Mesothelial cell of epicardium (in vitro differentiated cells): ENCODE measurements around the gene MRNIP. TPM values are rescaled to one million over a fixed set of nuclear protein-coding genes. Genes with fewer than 3 reads are reported as not detected.

Source experiments
- DNase-seq, 2 experiments: peaks; one replicate each; pipeline ENCODE4 v3.0.0; 2021; ENCODE audit warnings: low spot score in 2 of 2; ENCODE audit not compliant: unreplicated experiment in 2 of 2
- H3K27ac Mint-ChIP-seq: 2 replicates; pipeline ENCODE4 v1.8.0; 2021; ENCODE audit warnings: mixed read lengths
- H3K27me3 Mint-ChIP-seq: 2 replicates; pipeline ENCODE4 v1.8.0; 2021; ENCODE audit warnings: low read depth, mixed read lengths
- H3K36me3 Mint-ChIP-seq: 2 replicates; pipeline ENCODE4 v1.8.0; 2021; ENCODE audit warnings: mixed read lengths
- H3K4me1 Mint-ChIP-seq: 2 replicates; pipeline ENCODE4 v1.8.0; 2021; ENCODE audit warnings: mixed read lengths
- H3K4me3 Mint-ChIP-seq: 2 replicates; pipeline ENCODE4 v1.8.0; 2021; ENCODE audit warnings: mild to moderate bottlenecking, moderate library complexity, mixed read lengths
- H3K9me3 Mint-ChIP-seq: 2 replicates; pipeline ENCODE4 v1.8.0; 2021; ENCODE audit warnings: mixed read lengths
- total RNA-seq: library from RNA; stranded (reverse); gene quantifications from 3 replicates; pipeline ENCODE4 v1.2.1, GENCODE V29; 2021
- TF ChIP-seq, protein P1 (sequence below): fragments of 200-600 bp; sonication (generic); IDR thresholded peaks from one replicate; pipeline ENCODE4 v1.5.0; 2021; ENCODE audit warnings: antibody characterized with exemption; ENCODE audit not compliant: unreplicated experiment

The MRNIP gene
- total RNA-seq, 1 donor from 2014 or later, result 47.0 TPM

DNA sequence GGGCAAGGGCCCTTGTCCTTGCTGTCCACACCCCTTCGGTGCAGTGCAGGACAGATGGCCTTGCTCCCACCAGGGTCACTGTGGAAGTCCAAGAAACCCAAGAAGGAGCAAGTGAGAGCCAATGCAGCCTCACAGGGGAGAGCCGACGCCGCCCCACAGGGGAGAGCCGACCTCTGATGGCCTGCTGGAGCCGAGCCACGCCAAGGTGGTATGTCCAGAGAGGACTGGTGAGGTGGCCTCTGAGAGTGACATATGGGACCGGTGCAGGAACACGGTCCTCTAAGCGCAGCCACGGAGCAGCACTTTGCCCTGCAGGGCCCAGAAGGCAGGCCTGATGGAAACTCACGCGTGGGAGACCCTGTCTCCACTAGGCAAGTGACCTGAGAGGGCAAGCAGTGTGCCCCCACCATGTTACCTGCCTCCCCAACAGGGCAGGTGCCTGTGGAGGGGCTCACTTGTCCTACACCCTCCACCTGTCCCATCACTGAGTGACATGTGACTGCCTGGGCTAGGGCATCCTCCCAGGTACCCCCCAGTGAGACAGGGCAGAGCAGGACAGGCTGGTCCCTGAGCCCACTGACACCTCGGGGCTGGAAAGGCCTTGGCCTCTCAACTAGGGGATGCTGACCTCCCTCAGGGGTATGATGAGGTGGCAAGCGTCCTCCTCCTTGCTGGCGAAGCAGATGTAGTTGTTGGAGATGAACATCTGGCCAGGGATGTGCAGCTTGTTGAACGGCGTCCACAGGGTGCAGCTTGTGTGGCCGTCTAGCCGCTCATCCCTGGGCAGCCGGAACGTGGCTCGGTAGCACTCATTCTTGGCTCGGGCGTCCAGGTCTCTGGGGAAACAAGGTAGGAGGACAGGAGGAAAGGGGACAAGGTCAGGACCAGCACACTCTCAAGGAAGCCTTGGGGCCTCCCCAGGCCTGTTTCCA is 32.4 kb upstream of the MRNIP start:
- no peak overlapping the region for H3K4me3 Mint-ChIP-seq
- H3K4me1 Mint-ChIP-seq, result no peaks in the 10 kb centered on the region
- H3K27ac Mint-ChIP-seq, result no peak overlapping the region
- peaks cover 45% of the 10 kb centered on the region for H3K36me3 Mint-ChIP-seq
- no peaks in the 10 kb centered on the region for H3K27me3 Mint-ChIP-seq
- DNase-seq, result no peak
- TF ChIP-seq, protein P1, sequence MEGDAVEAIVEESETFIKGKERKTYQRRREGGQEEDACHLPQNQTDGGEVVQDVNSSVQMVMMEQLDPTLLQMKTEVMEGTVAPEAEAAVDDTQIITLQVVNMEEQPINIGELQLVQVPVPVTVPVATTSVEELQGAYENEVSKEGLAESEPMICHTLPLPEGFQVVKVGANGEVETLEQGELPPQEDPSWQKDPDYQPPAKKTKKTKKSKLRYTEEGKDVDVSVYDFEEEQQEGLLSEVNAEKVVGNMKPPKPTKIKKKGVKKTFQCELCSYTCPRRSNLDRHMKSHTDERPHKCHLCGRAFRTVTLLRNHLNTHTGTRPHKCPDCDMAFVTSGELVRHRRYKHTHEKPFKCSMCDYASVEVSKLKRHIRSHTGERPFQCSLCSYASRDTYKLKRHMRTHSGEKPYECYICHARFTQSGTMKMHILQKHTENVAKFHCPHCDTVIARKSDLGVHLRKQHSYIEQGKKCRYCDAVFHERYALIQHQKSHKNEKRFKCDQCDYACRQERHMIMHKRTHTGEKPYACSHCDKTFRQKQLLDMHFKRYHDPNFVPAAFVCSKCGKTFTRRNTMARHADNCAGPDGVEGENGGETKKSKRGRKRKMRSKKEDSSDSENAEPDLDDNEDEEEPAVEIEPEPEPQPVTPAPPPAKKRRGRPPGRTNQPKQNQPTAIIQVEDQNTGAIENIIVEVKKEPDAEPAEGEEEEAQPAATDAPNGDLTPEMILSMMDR, result no peak
- no peaks in the 10 kb centered on the region for H3K9me3 Mint-ChIP-seq

DNA sequence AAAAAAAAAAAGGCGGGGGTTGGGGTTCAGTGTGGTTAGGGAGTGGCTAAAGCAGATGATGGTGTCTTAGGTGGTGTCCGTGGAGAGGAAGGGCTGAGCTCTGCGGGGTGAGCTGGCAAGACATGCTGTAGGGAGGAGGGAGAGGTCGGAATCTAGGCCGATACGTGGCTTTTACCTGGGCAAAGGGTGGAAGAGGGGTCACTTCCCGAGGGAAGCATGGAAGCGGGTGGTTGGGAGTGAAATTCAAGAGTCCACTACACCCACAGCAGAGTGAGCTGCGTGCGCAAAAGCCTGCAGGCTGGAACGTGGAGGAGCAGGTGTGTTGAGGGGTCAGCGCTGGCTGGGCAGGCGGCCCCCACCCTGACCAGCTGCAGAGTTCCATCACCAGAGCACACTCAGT is 31.3 kb upstream of the MRNIP start:
- TF ChIP-seq, protein P1, result no peak
- H3K4me3 Mint-ChIP-seq, result no peak overlapping the region
- H3K27ac Mint-ChIP-seq, result no peak overlapping the region
- no peaks in the 10 kb centered on the region for H3K4me1 Mint-ChIP-seq
- no peaks in the 10 kb centered on the region for H3K27me3 Mint-ChIP-seq
- DNase-seq, result no peak
- peaks cover 6% of the 10 kb centered on the region for H3K9me3 Mint-ChIP-seq
- H3K36me3 Mint-ChIP-seq, result peaks cover 53% of the 10 kb centered on the region

DNA sequence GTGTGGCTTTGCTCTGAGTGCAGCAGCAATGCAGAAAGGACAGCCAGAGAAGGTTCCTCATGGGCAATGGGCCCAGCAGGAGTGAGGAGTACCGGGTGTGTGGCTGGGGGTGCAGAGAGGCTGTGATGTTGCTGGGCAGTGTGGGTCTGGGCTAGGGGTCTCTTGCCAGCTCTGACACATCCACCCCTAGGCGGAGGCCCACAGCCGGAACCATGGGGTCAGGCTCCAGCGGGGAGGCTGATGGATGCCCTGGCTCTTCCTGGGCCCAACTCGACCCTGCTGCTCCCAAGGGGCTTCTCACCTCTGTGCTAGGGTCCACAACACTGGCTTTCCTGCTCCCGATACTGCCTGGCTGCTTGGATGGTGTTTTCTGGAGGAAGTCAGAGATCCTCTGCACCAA is 29.2 kb upstream of the MRNIP start:
- H3K36me3 Mint-ChIP-seq, result peaks cover 69% of the 10 kb centered on the region
- H3K4me3 Mint-ChIP-seq, result no peak overlapping the region
- TF ChIP-seq, protein P1, result no peak
- no peaks in the 10 kb centered on the region for H3K4me1 Mint-ChIP-seq
- no peak overlapping the region for H3K27ac Mint-ChIP-seq
- peaks cover 23% of the 10 kb centered on the region for H3K9me3 Mint-ChIP-seq
- no peak for DNase-seq
- H3K27me3 Mint-ChIP-seq, result no peaks in the 10 kb centered on the region

DNA sequence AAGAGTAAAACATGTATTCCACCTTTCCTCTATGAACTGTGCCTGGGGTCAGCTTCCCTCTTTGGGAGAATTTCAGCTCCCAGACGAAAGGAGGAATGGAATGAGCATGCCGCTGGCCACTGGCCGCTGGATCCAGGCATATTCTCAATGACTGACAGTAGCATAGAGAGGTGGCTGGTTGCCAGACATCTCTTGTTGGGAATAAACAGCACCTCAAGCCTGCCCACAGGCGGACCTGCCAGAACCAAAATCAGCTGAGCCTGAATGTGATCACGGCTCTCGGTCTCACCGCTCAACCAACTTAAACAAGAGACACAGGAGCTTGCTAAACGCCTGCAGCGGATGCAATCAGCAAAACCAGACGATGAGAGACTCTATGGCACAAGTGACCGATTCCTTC is 28.5 kb upstream of the MRNIP start:
- Mint-ChIP-seq H3K4me3 (no peak overlapping the region), H3K9me3 (peaks cover 26% of the 10 kb centered on the region), H3K4me1 (no peaks in the 10 kb centered on the region), H3K27me3 (no peaks in the 10 kb centered on the region), H3K36me3 (peaks cover 76% of the 10 kb centered on the region), H3K27ac (no peak overlapping the region)
- DNase-seq, result no peak
- TF ChIP-seq, protein P1, result no peak

DNA sequence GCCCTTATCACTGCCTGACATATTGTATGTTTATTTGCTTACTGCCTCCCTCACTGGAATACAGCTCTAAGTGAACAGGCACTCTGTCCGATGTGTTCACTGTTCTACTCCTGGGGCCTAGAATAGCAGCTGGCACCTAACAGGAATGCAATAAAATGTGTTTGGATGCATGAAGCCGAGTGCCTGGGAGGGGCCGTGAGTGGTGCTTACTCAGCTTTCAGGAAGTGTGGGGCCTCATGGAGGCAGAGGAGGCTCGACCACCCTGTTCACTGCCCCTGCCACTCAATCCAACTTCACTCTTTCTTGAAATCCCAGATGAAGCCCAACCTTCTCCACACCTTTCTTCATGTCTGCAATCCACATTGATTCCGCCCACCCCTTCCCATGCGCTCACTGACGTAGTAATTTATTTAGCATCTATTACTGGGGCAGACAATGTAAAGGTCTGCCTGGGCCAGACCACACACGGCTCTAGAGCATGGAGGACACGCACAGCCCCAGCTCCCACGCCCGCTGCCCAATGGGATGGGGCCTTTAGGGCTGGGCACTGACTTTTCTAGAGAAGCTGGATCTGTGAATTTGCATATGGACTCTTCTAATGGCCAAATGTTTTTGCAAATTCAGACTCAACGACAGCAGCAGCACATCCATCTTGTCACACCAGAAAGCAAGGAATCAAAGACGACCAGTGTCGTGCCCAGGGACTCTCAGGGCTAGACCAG is 27.7 kb upstream of the MRNIP start:
- Mint-ChIP-seq H3K36me3 (peaks cover 77% of the 10 kb centered on the region), H3K4me3 (no peak overlapping the region), H3K4me1 (no peaks in the 10 kb centered on the region), H3K27ac (no peak overlapping the region), H3K27me3 (no peaks in the 10 kb centered on the region), H3K9me3 (peaks cover 27% of the 10 kb centered on the region)
- no peak for DNase-seq
- TF ChIP-seq, protein P1, result no peak
